HG03460 (cell line): Measurements from ENCODE around the gene ZNF516.

Experiments
- ATAC-seq: cut with Tn5 transposase; IDR thresholded peaks from one replicate; pipeline ENCODE4 v1.9.1; 2021; ENCODE audit not compliant: unreplicated experiment

ZNF516 gene

DNA sequence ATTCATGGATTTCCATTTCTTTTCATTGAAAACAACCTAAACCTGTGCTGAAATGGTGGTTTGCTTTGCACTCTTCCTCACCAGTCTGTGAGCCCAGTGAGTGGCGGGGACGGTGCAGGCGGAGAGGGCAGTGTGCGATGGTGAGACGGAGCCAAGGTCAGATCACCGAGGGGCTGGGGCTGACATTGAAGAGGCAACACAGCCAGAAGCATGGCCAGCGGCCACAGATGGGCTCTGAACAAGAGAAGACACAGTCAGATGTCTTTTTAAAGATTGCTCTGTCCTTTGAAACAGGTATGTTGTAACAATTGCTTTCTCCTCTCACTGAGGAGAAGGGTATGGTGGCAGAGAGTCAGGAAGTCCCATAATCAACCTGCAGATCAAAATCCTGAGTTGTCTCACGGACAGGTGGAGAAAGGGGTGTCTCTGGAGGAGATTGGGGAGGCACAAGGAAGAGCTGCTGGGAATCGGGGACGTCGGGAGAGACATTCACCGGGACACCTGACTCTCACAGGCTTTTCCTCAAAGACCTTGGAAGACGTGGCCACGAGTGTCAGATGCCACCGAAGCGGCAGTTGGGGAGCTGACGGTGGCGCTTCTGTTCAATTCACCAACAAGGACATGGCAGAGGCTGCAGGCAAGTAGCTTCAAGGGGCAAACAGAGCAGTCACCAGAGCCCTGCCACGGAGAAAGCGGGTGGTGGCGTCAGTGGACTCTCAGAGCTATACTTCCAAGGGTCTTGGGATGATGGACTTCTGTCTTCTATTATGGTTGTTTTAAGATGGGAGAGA, 12.1 kb upstream of the ZNF516 start:
- ATAC-seq: no peak

DNA sequence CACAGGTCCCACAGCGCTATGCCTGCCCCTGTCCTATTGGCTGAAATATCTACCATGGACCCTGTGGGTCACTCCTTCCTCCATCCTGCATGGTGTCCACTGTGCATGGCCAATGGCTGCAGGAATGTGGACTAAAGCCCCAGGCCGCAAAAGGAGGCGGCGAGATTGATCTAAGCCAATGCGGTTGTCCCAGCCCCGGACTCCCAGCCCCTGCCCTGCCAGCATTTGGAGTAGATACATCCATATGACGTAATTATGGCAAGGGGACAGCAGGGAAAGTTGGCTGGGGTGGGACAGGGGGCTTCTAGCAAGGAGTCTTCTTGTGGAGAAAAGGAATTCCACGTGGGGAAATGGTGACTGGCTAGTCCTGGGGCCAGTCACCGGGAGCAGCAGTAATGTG, 11.4 kb upstream of the ZNF516 start:
- ATAC-seq: no peak

DNA sequence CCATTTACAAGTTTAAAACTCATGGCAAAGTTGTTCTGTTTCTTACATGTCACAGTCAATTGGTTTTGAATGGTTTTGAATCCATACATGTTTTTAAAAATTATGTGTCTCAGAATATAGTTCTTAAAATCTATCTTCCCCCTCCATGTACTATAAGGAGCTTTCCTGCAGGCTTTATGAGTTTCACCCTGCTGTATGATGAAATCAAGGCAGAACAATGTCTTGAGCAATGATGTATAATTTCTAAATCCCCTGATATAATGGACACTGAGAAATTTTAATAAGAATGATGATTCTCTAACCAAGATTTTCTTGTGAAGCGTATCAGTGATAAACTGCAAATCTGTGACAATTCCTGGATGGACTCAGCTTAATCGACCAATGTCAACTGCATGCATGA, 10.6 kb upstream of the ZNF516 start:
- ATAC-seq: no peak

DNA sequence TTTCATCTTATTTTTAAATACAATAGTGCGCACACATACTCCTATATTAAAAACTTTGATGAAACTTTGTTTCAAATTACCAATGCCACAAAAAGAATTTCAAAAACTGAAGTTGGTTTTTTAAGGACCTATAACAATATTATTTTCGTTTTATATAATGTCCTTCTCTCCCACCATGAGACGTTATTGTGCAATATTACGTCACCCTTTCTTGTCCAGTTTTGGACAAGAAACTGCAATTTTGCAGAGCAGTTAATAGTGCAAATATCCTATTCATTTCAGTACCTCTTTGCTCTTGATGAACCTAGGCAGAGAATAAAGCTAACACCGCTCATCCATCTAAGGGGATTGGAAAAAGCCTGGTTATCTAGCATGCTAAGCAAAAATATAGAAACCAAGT, 9.7 kb upstream of the ZNF516 start:
- ATAC-seq: no peak

DNA sequence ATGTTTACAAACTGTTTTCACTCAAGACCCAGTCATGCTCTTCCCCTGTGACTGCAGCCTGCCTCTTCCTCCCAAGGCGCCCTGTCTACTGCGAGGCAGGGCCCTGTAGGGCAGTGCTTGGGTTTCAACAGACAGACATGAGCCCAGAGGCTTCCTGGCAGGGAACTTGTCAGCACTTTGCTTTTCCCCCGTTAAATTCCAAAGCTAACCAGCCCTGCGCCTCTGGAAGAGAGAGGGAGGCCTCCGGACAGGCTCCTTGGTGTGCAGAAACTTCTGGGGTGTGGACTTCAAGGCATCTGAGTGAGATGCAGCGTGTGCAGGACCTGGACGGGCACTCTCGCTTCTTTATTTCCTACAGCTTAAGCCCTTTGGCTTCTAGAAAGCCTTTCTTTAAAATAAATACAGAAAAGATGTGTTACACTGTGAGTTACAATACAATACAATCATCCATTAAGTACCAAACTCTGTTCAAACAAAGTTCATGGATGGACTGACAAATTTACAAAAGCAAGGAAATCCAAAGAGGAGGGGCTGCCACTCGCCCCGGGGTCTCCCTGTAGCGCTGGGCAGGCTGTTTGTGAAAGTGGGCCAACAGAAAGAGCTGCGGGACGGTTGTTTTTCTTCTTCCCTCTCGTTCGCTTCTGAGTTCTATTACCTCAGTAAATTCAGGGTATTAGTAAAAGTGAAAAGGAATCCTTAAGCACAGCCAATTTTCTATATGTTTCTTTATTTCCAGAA, 8.8 kb upstream of the ZNF516 start:
- no peak for ATAC-seq

DNA sequence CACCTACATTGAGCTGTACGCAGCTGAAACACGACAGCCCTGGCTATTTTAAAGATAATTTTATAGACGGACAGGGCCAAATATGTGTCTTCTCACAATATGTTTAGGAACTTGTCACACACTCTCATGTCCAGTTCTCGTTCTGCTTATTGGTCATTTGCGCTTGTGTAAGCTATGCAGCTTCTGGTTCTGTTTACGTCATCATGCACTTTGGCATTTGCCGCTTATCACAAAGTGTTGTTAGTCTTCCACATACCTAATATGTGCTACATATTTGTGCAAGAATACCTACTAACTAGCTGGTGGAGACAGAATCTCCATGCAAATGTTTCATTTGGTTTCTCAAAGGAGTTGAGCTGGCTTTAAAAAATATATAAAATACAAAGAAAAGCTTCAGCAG, 7.5 kb upstream of the ZNF516 start:
- no peak for ATAC-seq

DNA sequence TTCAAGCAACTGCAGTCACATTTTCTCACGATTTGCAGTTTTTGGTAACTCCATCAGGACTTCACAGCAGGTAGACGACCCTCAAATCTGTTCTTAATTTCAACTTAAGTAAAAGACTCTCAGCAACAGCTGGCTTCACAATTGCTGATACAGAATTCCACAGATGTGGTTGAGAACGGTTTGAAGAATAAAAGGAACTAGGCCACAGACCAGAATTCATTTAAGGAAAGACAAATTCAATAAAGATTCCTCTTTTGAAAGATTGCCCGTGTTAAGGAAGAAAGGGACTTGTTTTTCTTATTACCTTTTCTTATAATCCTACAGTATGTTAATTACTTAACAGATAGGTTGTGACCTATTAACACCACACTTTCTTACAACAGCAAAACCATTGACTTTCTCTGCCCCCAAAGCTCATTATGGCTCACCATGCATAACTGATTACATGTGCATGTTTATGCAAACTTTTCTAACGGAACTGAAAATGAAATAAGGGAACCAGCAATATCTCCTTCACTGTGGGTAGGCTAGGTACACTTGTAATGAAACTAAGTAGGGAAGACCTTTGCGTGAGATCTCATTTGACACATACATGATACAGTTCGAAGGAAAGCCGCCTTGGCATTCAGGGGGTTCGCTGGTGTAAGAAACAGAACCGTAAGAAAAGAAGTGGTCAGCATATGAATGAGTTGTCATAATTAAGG, 4.7 kb upstream of the ZNF516 start:
- peak; percentile 91 for ATAC-seq

DNA sequence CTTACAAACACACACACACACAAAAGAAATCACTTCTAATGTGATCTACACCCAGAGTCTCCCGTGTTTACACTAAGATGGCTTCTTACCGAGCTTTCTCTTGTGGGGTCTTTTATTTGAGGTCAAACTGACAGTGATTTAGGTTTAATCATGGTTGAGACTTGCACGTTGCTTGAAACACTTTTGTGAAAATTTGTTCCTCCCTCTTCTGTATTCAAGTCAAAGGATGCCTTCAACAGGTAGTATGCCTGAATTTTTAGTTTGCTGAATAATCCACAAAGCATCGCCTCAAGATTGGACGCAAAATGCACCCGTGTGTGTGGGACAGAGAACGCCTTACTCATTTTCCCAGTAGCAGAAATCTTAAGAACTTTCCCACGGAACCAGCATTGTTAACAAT, 4.0 kb upstream of the ZNF516 start:
- ATAC-seq: no peak

DNA sequence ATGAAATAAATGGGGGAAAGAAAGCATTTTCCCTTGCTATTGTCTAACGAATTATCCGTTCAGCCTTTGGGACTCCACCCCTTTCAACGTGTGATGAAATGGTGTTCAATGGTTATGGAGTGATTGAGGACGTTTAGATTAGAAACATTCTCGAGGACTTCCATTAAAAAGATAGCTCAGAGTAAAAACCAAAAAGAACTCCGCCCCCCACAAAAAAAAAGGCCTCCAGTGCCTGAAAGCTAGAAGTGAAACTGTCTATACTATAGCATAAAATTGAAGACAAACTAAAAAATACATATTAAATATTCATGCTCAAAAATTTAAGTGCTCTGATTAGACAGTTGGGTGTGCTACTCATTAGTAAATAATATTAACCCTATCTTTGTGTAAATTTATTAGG, 3.0 kb upstream of the ZNF516 start:
- ATAC-seq: no peak

DNA sequence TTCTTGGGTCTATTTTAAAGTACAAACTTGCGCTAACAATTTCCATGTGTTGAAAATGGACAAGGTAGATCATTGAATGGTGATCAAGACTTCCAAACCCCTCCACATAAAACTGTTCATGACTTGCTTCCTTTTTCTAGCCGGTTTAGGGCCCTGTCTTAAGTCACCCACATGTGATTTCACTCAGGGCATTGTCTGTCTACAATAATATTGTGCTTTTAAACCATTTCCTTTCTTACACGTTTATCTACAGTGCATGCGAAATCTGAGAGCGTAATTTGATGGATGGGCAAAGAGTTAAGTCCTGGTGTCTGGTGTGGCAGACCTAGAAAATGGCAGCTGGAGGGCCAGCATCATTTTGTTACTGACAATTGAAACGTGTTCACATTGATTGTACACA, 2.0 kb upstream of the ZNF516 start:
- no peak for ATAC-seq

DNA sequence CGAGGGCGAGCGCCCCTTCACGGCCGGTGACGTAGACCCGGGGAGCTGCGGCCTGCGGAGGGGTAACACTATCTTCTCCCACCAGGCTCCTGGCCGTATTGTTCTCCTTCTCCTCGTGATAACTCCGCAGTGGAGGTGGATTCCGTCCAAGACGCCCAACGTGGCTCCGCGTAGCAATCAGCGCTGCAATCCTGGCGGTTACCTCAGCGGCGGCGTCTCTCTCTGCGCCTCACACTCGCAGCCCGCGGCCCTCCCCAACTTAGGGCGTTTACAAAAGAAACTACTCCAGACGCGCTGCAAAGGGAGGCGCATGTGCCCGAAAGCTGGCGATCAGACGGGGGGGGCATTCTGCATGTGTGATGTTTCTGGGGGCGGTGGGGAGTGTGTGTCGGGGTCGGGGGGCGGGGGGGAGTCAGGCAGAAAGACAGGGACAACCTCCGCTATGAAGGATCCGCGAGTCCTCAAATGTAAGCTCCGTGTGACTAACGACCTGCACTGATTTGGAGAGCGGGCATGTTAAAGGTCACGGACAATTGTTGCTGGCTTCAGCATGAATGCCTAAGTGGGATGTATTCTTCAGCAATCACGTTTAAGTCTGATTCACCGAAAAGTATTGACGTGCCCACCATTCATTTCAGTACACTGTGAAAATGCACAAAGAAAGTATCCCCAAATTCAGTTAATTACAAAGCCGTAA, 1.3 kb upstream of the ZNF516 start:
- no peak for ATAC-seq

DNA sequence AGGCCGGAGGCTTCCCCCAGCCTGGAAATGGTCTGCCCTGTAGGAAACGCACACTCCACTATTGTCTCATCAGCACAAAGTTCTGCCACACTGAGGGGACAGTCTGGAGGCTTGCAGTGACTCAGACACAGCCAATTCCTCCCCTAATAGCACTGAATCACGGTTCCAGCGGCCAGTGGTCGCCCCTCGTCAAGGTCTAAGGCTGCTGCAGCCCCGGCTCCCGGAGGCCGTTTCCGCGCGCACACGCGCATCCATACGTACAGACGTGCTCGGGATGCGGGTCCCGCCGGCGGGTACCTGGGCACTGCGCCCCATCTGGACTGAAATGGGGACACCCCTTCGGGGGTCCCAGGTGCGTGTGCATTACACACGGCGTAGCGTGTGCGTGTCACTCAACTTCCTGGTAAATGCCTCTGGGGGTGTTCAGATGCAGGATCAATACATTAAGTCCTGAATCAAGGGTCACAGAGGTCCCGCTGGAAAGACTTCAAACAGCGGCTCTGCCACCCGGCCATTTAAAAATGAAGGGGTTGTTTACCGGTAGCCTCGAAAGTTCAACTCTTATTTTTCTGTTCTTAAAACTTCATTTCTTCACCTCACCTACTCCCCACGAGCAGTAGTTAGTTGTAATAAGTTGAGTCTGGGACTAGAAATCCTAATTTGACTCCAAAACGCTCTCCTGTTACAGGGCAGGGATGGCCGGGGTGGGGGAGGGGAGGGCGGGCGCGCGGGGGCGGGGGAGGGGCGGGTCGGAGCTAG, 572 bp upstream of the ZNF516 start:
- no peak for ATAC-seq

DNA sequence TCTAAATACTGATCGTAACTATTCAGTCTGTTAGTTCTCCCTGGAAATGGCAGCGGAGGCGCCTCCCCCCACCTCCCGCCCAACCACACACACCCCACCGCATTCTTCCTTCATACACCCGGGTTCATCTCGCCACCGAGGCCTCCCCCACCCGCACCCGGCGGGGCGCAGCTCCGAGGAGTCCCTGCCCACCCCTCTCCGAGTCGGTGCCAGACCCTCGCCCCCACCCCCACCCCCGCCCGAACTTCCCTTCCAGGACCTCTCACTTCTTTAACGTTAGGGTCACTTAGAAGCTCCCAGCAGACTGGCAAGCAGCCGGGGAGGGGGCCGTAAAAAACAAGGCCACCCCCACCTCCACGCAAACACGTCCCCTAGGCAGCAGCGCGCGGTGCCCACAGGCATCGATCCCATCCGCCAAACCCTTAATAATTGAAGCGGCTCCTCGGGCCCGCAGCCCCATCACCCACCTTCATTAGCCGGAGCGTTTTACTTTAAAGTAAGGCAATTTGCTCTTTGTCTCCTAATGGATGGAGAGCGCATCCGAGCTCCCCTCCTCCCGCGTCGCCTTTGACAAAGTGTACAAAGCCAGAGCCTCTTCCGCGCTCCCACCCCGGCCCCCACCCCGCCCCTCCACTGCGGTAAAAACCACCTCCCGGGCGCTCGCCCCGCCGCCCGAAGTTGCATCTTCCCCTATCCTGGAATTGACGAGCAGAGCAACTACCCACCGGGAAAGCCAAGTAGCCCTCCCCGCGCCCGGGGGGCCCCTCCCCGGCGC, 624 bp downstream of the ZNF516 start:
- no peak for ATAC-seq

DNA sequence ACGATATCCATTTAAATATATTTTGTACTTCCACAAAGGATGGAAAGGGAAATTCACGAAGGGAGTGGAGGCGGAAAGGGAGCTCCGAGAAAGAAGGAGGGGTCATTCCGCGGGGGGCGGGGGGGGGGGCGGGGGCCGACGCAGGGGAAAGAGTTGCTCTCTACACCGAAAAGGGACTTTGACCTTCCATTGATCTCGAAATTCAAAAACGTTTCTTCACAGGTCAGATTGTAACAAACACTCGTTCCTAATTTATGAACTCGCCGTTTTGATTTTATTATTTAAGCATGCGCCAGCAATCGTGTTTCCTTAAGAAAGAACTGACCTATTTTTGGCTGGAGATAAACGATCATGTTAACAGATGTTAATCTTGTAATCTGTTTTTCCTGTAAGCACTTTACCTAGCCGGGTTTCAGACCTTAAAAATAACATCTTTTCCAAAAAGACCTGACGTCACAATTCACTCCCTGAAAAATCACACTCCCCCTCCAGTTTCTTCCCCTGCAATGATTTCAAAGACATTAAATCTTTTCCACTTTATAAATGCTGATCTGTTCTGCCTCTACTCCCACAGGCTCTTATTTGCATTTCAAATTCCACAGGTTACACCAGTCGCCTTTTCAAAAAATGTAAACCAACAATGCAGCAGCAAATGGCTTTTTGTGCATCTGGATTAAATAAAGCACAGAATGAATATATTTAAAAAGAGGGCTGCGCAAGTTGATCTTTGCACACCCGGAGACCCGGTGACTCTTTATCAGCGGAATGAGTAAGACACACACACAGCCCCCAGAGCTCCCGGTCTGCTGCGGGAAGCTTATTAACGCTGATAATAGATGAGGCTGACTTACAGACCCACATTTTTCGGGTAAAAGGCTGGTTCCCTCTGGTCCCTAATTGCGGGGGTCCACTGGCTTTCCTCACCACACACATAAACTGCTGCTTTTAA, 1.6 kb downstream of the ZNF516 start:
- ATAC-seq: peak; percentile 5

DNA sequence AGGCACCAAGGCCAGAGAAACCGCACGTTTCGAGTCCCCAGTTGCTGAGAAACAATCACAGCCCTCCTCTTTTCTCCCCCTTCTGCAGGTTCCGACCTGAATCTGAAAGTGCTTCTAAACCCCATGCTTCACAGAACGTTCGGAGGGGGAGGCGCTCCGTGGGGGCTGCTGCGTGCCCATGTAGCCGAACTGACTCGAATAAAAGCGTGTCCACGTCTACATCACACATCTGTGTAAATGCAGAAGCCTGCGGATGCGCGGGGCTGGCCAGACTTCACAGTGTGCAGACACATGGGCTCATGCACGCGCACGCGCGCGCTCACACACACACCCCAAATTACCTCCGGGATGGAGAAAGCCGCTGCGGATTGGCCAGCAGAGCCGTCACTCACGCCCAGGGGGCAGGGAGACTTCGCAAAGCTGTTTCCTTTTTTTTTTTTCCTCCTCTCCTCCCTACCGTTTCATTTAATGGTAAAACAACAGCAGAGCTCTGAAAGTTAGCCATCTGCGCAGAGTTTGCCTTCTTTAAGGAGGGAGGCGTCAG, 2.3 kb downstream of the ZNF516 start:
- peak; percentile 58 for ATAC-seq

DNA sequence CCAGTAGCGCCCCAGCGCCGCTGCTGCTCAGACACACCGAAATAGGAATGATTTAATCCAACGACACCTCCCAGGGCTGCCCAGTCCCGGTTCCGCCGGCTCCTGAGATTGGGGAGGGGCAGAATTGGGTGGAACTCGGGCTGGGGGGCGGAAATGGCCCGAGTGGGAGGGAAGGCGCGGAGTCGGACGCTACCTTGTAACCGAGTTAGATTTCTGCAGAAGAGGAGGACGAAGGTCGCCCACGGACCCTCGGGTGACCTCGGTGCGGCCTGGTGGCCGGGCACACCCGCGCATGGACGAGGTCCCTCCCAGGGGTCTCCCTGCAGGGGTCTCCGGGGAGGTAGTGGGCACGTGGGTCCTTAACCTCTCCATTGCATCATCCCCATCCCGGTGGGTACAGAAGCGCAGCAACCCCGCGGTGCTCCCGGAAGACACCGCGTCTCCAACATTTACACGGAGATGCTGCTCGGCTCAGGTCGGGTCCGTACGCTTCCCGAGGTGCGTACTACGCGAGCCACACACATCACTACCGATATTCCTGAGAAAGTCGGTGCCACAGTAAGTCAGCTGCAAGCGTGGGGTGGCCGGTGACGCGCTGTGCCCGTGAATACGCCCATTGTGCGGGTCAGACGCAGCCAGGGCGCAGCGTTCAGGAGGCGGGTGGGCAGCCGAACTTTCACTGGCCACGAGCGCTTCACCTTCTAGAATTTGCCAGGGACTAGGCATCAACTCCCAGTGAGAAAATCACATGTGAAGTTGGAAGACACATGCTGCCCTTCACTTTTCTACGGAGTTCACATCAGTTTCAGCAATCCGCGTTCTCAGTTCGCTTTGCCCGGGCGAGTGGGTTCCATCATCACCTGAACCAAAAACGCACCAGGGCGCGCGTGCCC, 3.0 kb downstream of the ZNF516 start:
- peak; percentile 1 for ATAC-seq

DNA sequence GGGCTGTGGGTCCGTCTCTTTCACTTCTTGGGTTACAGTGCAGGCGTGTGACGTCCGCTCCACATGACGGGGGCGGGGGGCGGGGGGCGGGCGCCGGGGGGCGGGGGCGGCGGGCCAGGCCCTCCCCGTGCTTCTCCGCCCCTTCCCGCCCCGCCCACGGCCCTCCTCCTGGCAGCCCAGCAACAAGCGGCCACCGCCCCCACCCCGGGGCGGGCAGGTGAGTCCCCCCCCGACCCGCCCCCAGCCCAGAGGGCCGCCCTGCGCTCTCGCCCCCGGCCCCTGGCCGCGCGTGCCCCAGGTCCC, 3.6 kb downstream of the ZNF516 start:
- peak; percentile 15 for ATAC-seq
